NCI-H2227 (cell line): ENCODE results near the gene TTC28.

Source experiments
- DNase-seq: peaks from one replicate; lab custom pipeline; 2025; ENCODE audit not compliant: unreplicated experiment; lab: John Stamatoyannopoulos, UW

The TTC28 gene

DNA sequence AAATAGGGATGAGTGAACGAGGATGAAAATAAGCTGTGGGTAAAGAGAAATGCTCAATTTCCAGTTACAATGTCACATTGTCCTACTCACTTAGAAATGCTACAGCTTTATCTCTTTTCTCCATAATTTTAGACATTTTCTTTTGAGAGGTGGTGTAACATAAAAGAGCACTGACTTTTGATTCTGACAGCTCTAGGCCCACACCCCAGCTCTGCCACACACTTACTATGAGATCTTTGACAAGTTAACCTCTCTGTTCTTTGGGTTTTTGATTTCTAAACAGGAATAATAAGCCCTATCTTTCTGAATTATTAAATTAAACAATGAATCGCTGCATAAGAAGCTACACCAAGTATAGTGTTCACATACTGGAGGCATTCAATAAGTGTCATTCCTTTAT lies 532.2 kb downstream of the TTC28 start:
- no peak for DNase-seq

DNA sequence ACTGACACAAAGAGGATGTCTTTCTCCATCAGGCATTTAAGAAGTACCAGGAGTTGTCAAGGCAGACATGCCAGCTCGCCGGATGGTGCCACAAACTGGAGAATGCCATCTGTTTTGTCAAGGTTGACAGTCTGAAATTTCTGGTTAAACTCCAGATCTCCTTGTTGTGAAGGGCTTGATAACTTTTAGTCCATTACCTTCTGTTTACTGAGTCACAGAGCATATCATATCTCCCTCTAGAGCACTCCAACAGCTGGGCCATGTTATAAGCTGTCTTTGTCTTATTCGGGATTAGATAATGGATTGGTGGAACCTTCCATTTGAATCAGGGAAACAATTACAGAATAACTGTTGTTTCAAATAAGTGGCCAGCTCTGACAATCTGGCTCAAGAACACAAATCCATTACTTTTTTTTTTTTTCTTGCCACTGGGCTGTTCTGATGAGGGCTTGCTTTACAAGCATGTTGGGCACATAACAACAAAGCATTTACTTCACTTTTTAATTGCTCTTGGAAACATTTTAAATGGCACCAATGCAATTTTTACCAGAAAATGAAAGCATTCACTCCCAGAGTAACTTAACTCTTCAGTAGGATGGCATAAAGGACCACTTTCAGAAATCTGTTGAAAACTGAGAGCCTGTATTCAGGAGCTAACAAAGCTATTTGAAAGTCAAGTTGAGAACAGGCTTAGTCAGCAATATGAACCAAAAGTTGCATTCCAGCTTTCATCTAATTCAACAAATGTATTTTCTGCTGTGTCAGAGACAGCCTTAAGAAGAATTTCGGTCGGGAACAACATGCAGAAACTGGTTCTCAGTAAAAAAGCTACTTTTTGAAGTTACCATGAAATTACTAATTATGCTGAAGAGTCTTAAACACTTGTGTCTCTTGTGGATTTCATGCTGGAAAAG lies 533.0 kb downstream of the TTC28 start:
- DNase-seq = no peak

- no peak for DNase-seq
Observed at GRCh38 chr22:28143961-28144745, 535.5 kb downstream of the TTC28 start.

GRCh38 chr22:28143241-28143865 lies 536.3 kb downstream of the TTC28 start:
- DNase-seq = no peak

DNA sequence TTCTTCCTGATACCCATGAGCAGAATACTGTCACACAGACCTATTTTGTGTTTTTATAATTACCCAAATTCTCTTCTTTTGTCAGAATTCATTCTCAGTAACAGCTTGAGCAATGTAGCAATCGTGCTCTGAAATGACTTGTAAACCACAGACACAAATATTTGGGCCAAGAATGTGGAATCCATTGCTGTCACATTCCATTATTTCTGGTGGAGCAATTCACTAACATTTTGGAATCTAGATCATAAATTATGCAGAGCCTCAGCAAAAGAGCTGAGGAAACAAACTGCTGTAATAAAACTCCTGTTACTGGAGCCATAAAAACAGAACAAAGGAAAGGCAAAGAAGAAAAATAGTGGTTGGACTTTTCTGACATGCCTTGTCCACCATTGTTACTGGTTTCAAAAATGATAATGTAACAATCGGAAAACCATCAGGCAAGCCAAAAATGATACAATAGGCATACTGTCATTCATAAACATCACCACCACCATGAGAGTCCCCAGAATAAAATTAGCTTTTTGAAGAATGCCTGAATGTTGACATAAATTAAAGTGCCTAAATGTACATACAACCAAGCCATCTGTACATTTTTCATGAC lies 537.2 kb downstream of the TTC28 start:
- no peak for DNase-seq

GRCh38 chr22:28141614-28142013 lies 538.0 kb downstream of the TTC28 start:
- no peak for DNase-seq

DNA sequence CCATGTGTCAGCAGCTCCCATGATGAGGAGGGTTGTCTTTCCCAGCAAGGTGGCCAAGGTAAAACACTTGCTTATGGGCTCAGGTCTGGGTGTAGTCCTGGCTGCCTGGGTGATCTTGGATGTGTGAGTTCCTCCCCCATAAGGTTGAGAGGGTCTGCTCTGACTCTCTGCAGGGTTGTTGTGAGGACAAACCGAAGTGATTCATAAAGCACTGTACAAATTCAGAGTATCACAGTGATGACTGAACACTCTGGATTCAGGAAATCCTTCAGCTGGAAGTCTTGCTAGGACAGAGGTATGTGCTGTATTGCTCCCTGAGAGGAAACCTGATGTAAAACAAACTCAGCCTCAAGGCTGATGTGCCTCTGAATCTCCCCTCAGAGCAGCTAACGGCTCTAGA lies 539.7 kb downstream of the TTC28 start:
- no peak for DNase-seq

- DNase-seq = no peak
Observed at GRCh38 chr22:28139516-28139915, 540.1 kb downstream of the TTC28 start.

DNA sequence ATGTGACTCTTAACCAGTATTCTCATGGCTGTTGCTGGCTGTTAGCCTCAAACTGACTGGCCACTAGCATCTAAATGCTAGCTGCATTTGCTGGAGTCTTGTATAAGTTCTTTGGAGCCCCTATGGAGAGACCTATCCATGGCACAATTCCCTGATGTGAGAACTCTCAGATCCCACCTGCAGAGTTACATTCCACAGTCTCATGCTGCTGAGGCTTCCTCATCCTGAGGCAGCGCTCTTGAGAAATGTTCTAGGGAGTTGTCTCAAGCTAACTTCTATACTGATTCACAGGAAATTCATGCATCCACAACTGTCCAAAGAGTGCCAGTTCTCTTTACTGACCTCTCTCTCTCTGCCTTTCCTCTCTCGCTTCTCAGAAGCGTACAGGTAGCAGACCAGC lies 542.6 kb downstream of the TTC28 start:
- DNase-seq = no peak

- no peak for DNase-seq
Observed at GRCh38 chr22:28132466-28132865, 547.2 kb downstream of the TTC28 start.

GRCh38 chr22:28129319-28129962 lies 550.2 kb downstream of the TTC28 start:
- DNase-seq = no peak

DNA sequence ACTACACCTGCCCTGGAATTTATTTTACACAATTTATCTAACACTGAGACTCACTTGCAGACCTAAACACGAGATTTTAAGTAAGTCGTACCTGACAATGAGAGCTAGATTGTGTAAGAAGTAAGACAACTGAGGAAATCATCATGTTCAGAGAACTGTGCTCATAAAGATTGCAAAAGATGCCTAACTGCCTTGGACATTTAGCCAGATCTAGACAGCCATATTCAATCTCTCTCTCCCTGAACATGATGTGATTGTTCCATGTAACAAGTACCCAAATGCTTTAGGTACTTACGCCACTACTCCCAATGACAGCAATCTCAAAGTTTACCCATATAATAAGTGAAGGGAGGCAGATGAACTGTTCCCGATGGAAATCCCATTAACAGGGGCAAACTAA lies 550.8 kb downstream of the TTC28 start:
- DNase-seq = no peak

DNA sequence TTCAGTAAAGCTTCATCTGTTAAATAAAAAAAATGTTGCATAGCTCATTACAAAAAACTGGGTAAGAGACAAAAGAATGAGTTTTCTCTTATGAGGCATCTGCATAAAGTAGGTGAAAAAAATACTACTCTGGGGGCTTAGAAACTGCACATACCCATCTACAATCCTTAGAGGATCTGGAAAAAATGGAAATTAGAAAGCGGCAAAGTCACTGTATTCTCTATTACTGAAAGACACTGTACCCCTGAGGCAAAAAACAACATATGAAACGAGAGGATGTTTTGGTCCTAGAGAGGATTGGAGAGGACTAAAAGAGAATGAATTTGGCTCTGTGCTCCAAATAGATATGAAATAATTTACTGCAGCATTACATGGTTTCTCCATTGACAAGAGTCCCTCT lies 553.8 kb downstream of the TTC28 start:
- no peak for DNase-seq

- no peak for DNase-seq
Observed at GRCh38 chr22:28123989-28124766, 555.5 kb downstream of the TTC28 start.

DNA sequence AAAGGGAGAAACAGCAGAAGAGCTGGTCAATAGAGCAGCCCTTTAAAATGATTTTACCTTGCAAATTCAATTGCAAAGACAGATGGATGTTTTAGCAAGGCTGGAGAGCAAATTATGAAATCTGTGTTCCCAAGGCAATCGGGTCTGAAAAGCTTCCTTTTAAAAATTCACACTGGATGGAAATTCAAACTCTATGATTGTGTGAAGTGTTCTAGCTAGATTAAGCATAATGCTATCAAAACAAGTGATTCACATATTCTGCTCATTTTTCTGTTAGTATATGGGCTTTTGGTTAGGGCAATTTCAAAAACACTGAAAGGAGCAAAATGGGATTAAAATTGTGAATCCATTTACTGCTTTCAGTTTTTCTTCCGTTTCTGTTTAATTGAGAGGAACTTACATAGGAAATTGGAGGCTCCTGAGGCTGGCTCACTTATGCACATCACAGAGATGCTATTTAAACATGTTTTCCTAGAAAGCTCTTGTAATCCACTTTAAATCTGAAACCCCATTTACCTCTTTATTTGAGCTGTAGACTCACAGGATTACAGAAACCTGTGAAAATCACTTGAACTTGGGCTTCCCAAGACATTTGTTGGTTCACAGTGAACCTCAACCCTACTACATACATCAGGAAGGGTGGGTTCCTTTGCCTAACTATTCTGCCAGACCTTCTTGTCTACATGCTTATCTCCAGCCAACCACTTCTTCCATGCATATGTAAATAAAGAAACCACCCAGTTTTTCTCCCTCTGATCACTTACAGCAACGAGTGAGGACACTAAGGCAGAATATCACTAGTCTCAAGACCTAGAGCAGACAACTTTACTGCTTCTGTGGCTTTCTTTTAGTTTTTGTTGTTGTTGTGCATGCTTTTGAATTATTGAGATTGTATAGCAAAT lies 558.7 kb downstream of the TTC28 start:
- no peak for DNase-seq

DNA sequence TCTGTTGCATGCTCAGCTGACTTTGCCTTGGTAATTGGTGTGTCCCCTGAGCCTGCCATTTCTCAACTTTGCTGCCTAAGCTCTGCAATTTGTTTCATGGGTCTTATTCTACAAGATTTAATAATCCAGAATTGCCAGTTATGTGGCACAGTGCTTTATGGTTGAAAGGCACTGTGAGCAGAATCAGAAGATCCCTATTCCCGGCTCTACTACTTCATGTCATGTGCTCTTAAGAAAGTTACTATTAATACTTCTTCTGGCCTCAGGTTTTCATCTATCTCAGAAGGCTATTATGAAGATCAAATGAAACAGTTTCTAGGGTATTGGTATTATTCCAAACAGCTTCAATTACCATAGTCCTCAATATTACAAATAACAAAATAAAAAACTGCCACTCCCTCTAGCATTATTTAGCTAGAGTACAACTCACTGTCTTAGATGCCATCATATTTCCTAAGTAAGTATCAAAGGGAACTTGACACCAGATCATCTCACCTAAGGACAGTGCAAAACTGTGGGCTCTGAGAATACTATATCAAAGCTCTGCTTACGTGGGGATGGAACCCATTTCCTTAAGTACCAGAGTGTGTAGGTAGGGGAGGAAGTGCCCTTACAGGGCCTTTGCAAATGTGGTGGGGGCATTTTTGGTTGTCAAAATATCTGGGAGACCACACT lies 560.5 kb downstream of the TTC28 start:
- DNase-seq = no peak

GRCh38 chr22:28116219-28116673 lies 563.4 kb downstream of the TTC28 start:
- no peak for DNase-seq

GRCh38 chr22:28115426-28115825 lies 564.2 kb downstream of the TTC28 start:
- no peak for DNase-seq
